NCI-H2081 (cell line): ENCODE data around the gene FMNL3.
"Not testable (repeated sequence)": the region's sequence is repeated elsewhere in the genome, so short reads cannot be mapped to it uniquely, and the experiment has no call there.

ENCODE experiments used
- DNase-seq, 2 experiments: peaks; one replicate each; lab custom pipeline; 2025; lab: John Stamatoyannopoulos, UW

Gene FMNL3

DNA sequence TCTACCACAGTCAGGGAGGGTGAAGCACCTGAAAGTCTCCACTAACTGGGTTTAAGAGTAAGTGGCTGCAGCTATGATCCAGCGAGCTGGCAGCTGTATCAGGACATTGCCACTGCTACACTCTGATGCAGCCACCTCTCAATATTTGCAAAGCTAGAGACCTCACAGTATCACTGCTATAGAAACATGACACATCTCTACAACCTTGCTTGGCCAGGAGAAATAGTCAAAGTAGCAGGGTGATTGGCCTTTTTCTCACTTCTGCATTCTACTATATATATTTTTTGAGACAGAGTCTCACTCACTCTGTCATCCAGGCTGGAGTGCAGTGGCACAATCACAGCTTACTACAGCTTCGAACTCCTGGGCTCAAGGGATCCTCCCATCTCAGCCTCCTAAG, 9.3 kb upstream of the FMNL3 start:
- no peak for DNase-seq

DNA sequence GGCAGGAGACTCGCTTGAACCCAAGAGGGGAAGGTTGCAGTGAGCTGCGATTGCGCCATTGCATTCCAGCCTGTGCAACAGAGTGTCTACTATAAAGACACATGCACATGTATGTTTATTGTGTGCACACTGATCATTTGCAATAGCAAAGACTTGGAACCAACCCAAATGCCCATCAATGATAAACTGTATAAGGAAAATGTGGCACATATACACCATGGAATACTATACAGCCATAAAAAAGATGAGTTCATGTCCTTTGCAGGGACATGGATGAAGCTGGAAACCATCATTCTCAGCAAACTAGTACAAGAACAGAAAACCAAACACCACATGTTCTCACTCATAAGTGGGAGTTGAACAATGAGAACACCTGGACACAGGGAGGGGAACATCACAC, 6.7 kb upstream of the FMNL3 start:
- DNase-seq, result not testable (repeated sequence)

- no peak for DNase-seq
These were observed 1.6 kb upstream of the FMNL3 start for GRCh38 chr12:49708851-49709250.

GRCh38 chr12:49707812-49708147, 575 bp upstream of the FMNL3 start:
- no peak for DNase-seq

GRCh38 chr12:49706351-49707127, 666 bp downstream of the FMNL3 start:
- no peak for DNase-seq

- no peak for DNase-seq
These were observed 1.6 kb downstream of the FMNL3 start for GRCh38 chr12:49705479-49706134.

DNA sequence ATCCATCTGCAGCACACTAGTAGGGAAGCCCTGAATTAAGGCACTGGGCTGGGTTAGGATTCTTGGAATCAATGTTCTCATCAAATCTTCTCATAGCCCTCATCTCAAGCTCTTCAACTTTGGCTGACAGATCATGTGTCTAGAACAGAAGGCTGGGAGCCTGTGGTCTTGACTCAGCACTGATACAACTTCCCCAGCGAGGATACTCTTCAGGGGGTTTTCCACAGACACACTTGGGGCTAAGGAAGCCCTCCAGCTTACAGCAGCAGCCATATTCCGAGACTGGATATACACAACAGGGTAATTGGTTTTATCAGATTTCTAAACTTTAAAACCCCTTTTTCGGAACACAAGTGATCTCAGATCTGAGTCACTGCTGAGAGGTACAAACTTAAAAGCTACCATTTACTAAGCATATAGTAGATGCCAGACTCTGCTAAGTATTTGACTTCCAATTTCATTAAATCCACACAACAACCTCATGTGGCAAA, 3.5 kb downstream of the FMNL3 start:
- DNase-seq, result no peak

- no peak for DNase-seq
These were observed 4.5 kb downstream of the FMNL3 start for GRCh38 chr12:49702676-49703215.

DNA sequence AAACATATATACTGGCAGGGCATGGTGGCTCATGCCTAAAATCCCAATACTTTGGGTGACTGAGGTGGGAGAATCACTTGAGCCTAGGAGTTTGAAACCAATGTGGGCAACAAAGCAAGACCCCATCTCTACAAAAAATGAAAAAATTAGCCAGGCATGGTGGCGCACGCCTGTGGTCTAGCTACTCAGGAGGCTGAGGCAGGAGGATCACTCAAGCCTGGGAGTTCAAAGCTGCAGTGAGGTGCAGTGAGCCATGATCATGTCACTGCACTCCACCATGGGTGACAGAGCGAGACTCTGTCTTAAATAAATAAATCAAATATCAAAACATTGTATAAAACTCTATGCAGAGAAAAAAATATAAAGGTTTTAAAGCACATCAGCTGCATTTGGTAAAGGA, 5.2 kb downstream of the FMNL3 start:
- no peak for DNase-seq

GRCh38 chr12:49698619-49699545, 8.3 kb downstream of the FMNL3 start:
- DNase-seq, result no peak

DNA sequence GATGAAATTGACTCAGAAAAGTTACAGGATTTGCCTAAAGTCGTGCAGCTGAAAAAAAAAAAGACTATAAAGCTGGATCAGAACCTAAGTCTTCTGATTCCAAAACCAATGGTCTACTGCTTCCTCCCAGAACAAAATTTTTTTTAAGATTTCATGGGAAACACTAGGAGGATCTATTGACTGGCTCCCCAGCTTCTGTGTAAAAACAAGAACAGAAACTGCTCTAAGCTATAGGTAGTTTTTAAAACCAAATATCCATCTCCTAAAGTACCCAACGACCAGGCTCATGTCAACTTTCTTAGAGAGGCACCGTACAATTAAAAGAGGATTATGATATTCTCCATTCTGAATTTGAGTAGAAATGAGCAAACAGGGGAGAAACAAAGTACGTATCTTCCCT, 9.4 kb downstream of the FMNL3 start:
- DNase-seq, result no peak

- DNase-seq, result no peak
These were observed 10.5 kb downstream of the FMNL3 start for GRCh38 chr12:49696723-49697122.

GRCh38 chr12:49693931-49694444, 13.2 kb downstream of the FMNL3 start:
- no peak for DNase-seq

- no peak for DNase-seq
These were observed 14.4 kb downstream of the FMNL3 start for GRCh38 chr12:49692851-49693250.

DNA sequence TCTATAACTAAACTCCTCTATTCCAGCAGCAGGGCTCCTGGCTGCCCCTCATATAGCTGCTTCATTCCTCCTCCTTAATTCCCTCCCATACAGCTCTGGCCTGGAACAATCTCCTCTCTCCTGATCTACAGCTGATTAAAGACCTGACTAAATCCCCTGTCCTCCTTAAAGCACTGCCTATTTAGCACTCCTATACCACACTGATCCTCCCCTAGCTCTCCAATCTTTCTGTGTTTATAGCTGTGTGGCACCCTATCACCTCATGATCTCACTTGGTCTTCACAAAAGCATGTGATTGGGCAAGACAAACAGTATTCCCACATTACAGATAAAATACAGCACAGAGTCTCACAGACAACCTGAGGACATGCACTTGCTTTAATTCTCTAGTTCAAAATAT, 17.4 kb downstream of the FMNL3 start:
- DNase-seq, result no peak

DNA sequence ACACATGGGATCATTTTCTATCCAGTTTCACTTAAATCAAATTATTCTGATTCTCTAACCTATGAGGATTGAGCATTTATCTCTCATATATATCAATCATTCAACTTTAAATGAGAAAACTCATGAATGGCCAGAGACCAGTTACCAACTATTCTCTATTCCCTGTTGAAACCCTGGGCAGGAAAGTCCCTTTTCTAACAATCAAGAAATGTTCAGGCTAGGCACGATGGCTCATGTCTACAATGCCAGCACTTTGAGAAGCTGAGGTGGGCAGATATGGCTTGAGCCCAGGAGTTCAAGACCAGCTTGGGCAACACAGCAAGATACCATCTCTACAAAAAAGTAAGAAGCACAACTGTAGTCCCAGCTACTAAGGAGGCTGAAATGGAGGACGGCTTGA, 18.0 kb downstream of the FMNL3 start:
- no peak for DNase-seq

- no peak for DNase-seq
These were observed 19.3 kb downstream of the FMNL3 start for GRCh38 chr12:49687941-49688340.

- no peak for DNase-seq
These were observed 22.8 kb downstream of the FMNL3 start for GRCh38 chr12:49684310-49684854.

- peak in 1 of 2 experiments; percentile 11 for DNase-seq
These were observed 23.5 kb downstream of the FMNL3 start for GRCh38 chr12:49683599-49684309.

GRCh38 chr12:49680075-49680474, 27.1 kb downstream of the FMNL3 start:
- DNase-seq, result no peak

DNA sequence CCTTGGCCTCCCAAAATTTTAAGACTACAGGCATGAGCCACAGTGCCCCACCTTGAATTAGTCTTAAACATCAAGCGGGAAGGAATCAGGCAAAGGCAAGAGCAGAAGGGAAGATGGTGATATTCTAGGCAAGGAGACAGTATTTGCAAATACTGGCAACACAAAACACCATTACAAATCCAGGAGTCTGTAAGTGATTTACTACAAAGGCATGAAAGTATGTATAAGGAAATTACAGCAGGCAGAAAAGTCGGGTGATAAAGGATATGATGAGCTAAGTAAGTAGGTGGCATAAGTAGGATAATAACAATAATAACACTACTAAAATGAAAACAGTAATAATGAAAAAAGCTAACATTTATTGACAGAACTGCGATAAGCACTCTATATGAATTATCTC, 28.5 kb downstream of the FMNL3 start:
- DNase-seq, result no peak
